HG03060 (cell line): Measurements from ENCODE around the gene TMEM207.
A peak's percentile ranks its signal among the peaks of the same experiment; 100 is the strongest.

Experiments
- ATAC-seq: cut with Tn5 transposase; IDR thresholded peaks from one replicate; pipeline ENCODE4 v1.9.1; 2021; ENCODE audit warnings: low read depth, moderate number of reproducible peaks; ENCODE audit not compliant: unreplicated experiment

TMEM207 gene

GRCh38 chr3:190446573-190447279 lies 3.0 kb downstream of the TMEM207 start:
- no peak for ATAC-seq

GRCh38 chr3:190444576-190445145 lies 5.0 kb downstream of the TMEM207 start:
- ATAC-seq: no peak

- ATAC-seq: no peak
Observed at GRCh38 chr3:190444006-190444405, 5.7 kb downstream of the TMEM207 start.

- no peak for ATAC-seq
Observed at GRCh38 chr3:190443257-190443656, 6.4 kb downstream of the TMEM207 start.

- no peak for ATAC-seq
Observed at GRCh38 chr3:190442240-190442639, 7.5 kb downstream of the TMEM207 start.

- no peak for ATAC-seq
Observed at GRCh38 chr3:190436331-190436730, 13.4 kb downstream of the TMEM207 start.

- ATAC-seq: no peak
Observed at GRCh38 chr3:190435618-190436017, 14.1 kb downstream of the TMEM207 start.

- ATAC-seq: no peak
Observed at GRCh38 chr3:190433626-190434025, 16.1 kb downstream of the TMEM207 start.

GRCh38 chr3:190432216-190432615 lies 17.5 kb downstream of the TMEM207 start:
- ATAC-seq: no peak

- ATAC-seq: no peak
Observed at GRCh38 chr3:190430906-190431305, 18.8 kb downstream of the TMEM207 start.

GRCh38 chr3:190429681-190430080 lies 20.0 kb downstream of the TMEM207 start:
- no peak for ATAC-seq

GRCh38 chr3:190426806-190427507 lies 22.7 kb downstream of the TMEM207 start:
- no peak for ATAC-seq

- no peak for ATAC-seq
Observed at GRCh38 chr3:190425833-190426232, 23.9 kb downstream of the TMEM207 start.

GRCh38 chr3:190424478-190425439 lies 24.9 kb downstream of the TMEM207 start:
- ATAC-seq: peak; percentile 59

- ATAC-seq: no peak
Observed at GRCh38 chr3:190424108-190424477, 25.6 kb downstream of the TMEM207 start.

- ATAC-seq: no peak
Observed at GRCh38 chr3:190414297-190414696, 35.4 kb downstream of the TMEM207 start.

GRCh38 chr3:190404715-190405114 lies 45.0 kb downstream of the TMEM207 start:
- no peak for ATAC-seq

GRCh38 chr3:190401963-190402362 lies 47.7 kb downstream of the TMEM207 start:
- no peak for ATAC-seq

- ATAC-seq: no peak
Observed at GRCh38 chr3:190399677-190400076, 50.0 kb downstream of the TMEM207 start.

- no peak for ATAC-seq
Observed at GRCh38 chr3:190397889-190398288, 51.8 kb downstream of the TMEM207 start.

GRCh38 chr3:190396001-190396400 lies 53.7 kb downstream of the TMEM207 start:
- ATAC-seq: no peak
